GM12864 (cell line): ENCODE data around the gene PITPNM2.

Source experiments
- DNase-seq: peaks from one replicate; pipeline ENCODE4 v3.0.0-alpha.2; 2011; ENCODE audit warnings: low read depth
- H3K4me3 ChIP-seq: 2 replicates; pipeline ENCODE4 v1.5.1; 2011; ENCODE audit warnings: mild to moderate bottlenecking, low read depth, low read length, control low read depth
- CTCF ChIP-seq: IDR thresholded peaks from 2 replicates; pipeline ENCODE4 v1.5.1; 2011; ENCODE audit warnings: low read depth, mild to moderate bottlenecking, moderate library complexity, low read length, control low read depth, inconsistent platforms; ENCODE audit errors: missing control alignments

The PITPNM2 gene

DNA sequence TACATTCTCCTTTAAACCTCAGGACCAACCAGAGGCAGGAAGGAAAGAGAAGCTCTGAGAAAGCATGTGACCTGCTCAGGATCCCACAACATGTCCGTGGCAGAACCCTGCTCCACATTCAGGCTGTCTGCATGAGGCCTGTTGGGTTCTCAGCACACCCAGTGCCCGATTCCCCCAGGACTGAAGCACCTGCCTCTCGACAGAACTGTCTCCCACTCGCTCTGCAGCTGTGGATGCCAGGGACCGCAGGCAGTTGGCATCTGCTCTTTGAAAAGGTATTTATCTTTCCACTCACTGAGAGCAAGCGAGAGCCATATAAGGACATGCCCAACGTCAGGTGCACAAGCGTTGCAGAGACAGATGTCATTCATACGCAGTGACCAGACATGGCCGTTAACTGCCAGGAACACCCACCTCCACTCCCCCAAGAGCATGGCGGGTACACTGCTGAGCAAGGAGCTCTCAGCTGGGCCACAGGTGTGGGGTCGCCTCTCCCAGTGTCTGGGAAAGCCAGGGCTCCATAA, 18.9 kb downstream of the PITPNM2 start:
- DNase-seq, result no peak
- no peak overlapping the region for H3K4me3 ChIP-seq
- no peak for TF ChIP-seq CTCF

- H3K4me3 ChIP-seq, result no peak overlapping the region
- TF ChIP-seq CTCF, result no peak
- DNase-seq, result no peak
Measured at GRCh38 chr12:123131291-123131832, 19.5 kb downstream of the PITPNM2 start.

DNA sequence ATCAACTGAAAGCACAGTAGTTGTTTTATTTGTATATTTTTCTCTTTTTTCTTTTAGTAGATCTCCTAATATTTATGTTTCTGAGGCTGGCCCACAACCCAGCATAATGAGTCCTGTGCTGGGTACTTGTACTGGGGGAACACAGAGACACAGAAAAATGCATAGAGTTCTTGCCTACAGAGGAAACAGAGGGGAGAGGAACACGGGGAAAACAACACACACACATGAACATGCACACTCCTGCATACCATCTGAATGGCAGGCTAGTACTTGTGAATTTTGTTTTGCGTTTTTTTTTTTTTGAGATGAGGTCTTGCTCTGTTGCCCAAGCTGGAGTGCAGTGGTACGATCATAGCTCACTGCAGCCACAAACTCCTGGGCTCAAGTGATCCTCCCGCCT, 21.3 kb downstream of the PITPNM2 start:
- no peak for DNase-seq
- H3K4me3 ChIP-seq, result no peak overlapping the region
- TF ChIP-seq CTCF, result no peak

DNA sequence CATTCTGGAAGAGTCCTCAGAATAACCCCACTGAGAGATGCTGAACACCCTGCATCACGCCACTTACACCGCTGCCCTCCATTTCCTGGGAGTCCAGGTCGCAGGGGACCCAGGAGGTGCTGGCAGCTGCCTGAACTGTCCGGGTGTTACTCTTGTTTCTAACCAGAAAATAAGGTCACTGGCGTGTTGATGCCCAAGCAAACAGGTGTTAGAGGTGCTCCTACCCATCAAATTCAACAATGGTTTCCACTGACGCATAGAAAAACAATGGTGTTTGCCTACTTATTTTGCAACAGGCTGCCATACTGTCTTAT, 23.8 kb downstream of the PITPNM2 start:
- TF ChIP-seq CTCF, result no peak
- no peak overlapping the region for H3K4me3 ChIP-seq
- no peak for DNase-seq

DNA sequence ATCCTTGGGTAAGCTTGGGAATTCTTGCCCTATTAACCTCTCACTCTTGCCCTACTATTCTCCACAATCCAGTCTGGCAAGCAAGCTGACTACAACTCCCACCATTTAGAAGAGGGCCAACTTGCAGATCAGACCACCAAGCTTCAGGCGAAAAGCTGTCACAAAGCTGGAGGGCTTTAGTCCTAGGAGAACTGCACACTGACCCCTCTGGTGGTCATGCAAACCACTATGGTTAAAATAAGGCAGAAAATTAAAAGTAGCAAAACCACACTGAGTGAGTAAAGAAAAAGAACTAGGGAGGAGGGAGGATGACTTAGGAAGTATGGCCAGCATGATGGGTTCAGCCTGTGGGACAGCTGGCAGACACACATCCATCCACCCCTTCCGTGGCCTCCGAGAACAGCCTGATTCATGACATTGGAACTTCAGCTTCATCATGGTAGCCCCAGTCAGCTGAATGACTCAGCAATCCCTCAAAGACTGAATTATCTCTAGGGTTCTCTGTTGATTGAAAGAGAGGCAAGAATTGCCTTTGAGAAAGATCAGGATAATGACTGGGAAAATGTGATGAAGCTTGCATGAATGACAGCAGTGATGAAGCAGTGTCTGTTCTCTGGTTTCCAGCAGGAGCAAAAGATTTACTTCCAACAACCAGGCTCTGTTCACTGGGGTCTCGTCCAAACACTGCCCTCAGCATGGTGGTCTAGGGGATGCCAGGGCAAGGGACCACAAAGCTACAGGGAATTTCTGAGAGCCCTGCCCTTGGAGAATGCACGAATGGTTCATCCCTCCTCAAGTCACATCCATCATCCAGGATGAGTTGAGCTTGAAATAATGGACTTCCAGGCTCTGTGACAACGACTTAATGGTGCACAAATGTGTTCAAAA, 24.4 kb downstream of the PITPNM2 start:
- H3K4me3 ChIP-seq, result no peak overlapping the region
- DNase-seq, result no peak
- peak; percentile 7 for TF ChIP-seq CTCF

- no peak for TF ChIP-seq CTCF
- no peak overlapping the region for H3K4me3 ChIP-seq
- DNase-seq, result no peak
Measured at GRCh38 chr12:123122626-123123025, 28.3 kb downstream of the PITPNM2 start.
